Cardiac muscle cell (in vitro differentiated cells and primary cell): ENCODE results near the gene LNPK. TPM values are rescaled to one million over a fixed set of nuclear protein-coding genes. Genes with fewer than 3 reads are reported as not detected.
"Not testable (repeated sequence)": the region's sequence is repeated elsewhere in the genome, so short reads cannot be mapped to it uniquely, and the experiment has no call there.

Experiments used
- DNase-seq, 2 donors: peaks; one replicate each; pipeline versions ENCODE4 v3.0.0 to v3.0.0-alpha.2; 2010 to 2017; ENCODE audit warnings: low read depth in 1 of 2, low spot score in 1 of 2
- H3K27ac ChIP-seq: fragments of 200-600 bp; sonication (generic); 2 replicates; pipeline ENCODE4 v1.5.1; 2016
- H3K27me3 ChIP-seq: fragments of 200-600 bp; sonication (generic); 2 replicates; pipeline ENCODE4 v1.6.0; 2016; ENCODE audit warnings: control low read depth
- H3K36me3 ChIP-seq: fragments of 200-600 bp; sonication (generic); 2 replicates; pipeline ENCODE4 v1.5.1; 2016; ENCODE audit warnings: control low read depth
- H3K4me1 ChIP-seq: fragments of 200-600 bp; sonication (generic); 2 replicates; pipeline ENCODE4 v1.8.1; 2017; ENCODE audit warnings: low read depth, mild to moderate bottlenecking, mixed run types
- H3K4me3 ChIP-seq: fragments of 200-600 bp; sonication (generic); 2 replicates; pipeline ENCODE4 v1.5.1; 2016; ENCODE audit warnings: mild to moderate bottlenecking
- H3K9me3 ChIP-seq: fragments of 200-600 bp; sonication (generic); 2 replicates; pipeline ENCODE4 v1.5.1; 2017; ENCODE audit warnings: low read depth, mild to moderate bottlenecking, control low read depth
- CTCF ChIP-seq: IDR thresholded peaks from 2 replicates; pipeline ENCODE4 v1.5.1; 2012; ENCODE audit warnings: low read depth, mild to moderate bottlenecking, low read length
- polyA plus RNA-seq: library from polyadenylated mRNA; unstranded; fragments of >200 nt; fragmentation: Nextera tagmentation; extraction: Ambion mirVana; gene quantifications from 2 replicates; pipeline ENCODE4 v1.2.1, GENCODE V29; 2016
- total RNA-seq: library from RNA; depleted of rRNA; stranded (reverse); fragments of >200 nt; gene quantifications from 2 replicates; pipeline ENCODE4 v1.2.3, GENCODE V29; 2016

Gene LNPK
- total and polyA plus RNA-seq, 2 experiments from 2014 or later: 34.5 to 35.0 TPM

GRCh38 chr2:175990099-175990498, 12.0 kb downstream of the LNPK start:
- H3K4me3 ChIP-seq: no peak overlapping the region
- no peaks in the 10 kb centered on the region for H3K4me1 ChIP-seq
- no peak for TF ChIP-seq CTCF
- DNase-seq: no peak
- H3K27me3 ChIP-seq: no peaks in the 10 kb centered on the region
- H3K36me3 ChIP-seq: no peaks in the 10 kb centered on the region
- H3K9me3 ChIP-seq: no peaks in the 10 kb centered on the region
- H3K27ac ChIP-seq: no peak overlapping the region

GRCh38 chr2:175987126-175987525, 14.9 kb downstream of the LNPK start:
- not testable (repeated sequence) for H3K36me3 ChIP-seq

GRCh38 chr2:175984846-175985245, 17.2 kb downstream of the LNPK start:
- H3K27ac ChIP-seq: peak overlapping the region; percentile 22
- no peak for TF ChIP-seq CTCF
- H3K36me3 ChIP-seq: no peaks in the 10 kb centered on the region
- peaks cover 24% of the 10 kb centered on the region for H3K4me1 ChIP-seq
- no peaks in the 10 kb centered on the region for H3K27me3 ChIP-seq
- no peak for DNase-seq
- no peak overlapping the region for H3K4me3 ChIP-seq
- no peaks in the 10 kb centered on the region for H3K9me3 ChIP-seq

More at GRCh38 chr2:175987126-175987525, 14.9 kb downstream of the LNPK start:
- H3K27ac ChIP-seq, H3K4me3 ChIP-seq, DNase-seq, H3K27me3 ChIP-seq, H3K9me3 ChIP-seq: not testable (repeated sequence)
- H3K4me1 ChIP-seq: peaks cover 10% of the 10 kb centered on the region

- peaks cover 32% of the 10 kb centered on the region for H3K4me1 ChIP-seq
- DNase-seq: no peak
- H3K36me3 ChIP-seq: no peaks in the 10 kb centered on the region
- H3K27ac ChIP-seq: peak overlapping the region; percentile 87
- no peak overlapping the region for H3K4me3 ChIP-seq
- no peaks in the 10 kb centered on the region for H3K9me3 ChIP-seq
- TF ChIP-seq CTCF: no peak
- no peaks in the 10 kb centered on the region for H3K27me3 ChIP-seq
Measured at GRCh38 chr2:175981551-175981950, 20.5 kb downstream of the LNPK start.

- no peak for DNase-seq
- H3K27me3 ChIP-seq: no peaks in the 10 kb centered on the region
- TF ChIP-seq CTCF: no peak
- H3K9me3 ChIP-seq: no peaks in the 10 kb centered on the region
- no peaks in the 10 kb centered on the region for H3K36me3 ChIP-seq
- no peak overlapping the region for H3K27ac ChIP-seq
- peaks cover 16% of the 10 kb centered on the region for H3K4me1 ChIP-seq
- H3K4me3 ChIP-seq: no peak overlapping the region
Measured at GRCh38 chr2:175976391-175977157, 25.5 kb downstream of the LNPK start.

- Histone ChIP-seq H3K36me3 (no peaks in the 10 kb centered on the region), H3K27me3 (no peaks in the 10 kb centered on the region)
Measured at GRCh38 chr2:175973373-175973772, 28.7 kb downstream of the LNPK start.

More at GRCh38 chr2:175973373-175973772, 28.7 kb downstream of the LNPK start:
- peaks cover 4% of the 10 kb centered on the region for H3K4me1 ChIP-seq
- DNase-seq: no peak
- no peaks in the 10 kb centered on the region for H3K9me3 ChIP-seq
- no peak overlapping the region for H3K27ac ChIP-seq
- no peak overlapping the region for H3K4me3 ChIP-seq
- TF ChIP-seq CTCF: no peak
